Heart left ventricle (tissue), 16 donors: ENCODE data around the gene ARID2. TPM values are rescaled to one million over a fixed set of nuclear protein-coding genes. Genes with fewer than 3 reads are reported as not detected.

Source experiments
- ATAC-seq, 4 donors: fragments of 200-7000 bp; cut with Tn5 transposase; one replicate each; pipeline ENCODE4 v1.9.1; 2020 to 2022; ENCODE audit warnings: moderate library complexity in 4 of 4, mild to moderate bottlenecking in 3 of 4, moderate number of reproducible peaks in 1 of 4
- DNase-seq, 5 donors: peaks; one replicate each; pipeline ENCODE4 v3.0.0-alpha.2; 2020
- H3K27ac ChIP-seq, 12 donors: fragments of 200-600 bp; sonication (generic) in 4 of 12; one replicate each; pipeline versions ENCODE4 v1.5.0 to v1.8.0; 2016 to 2022; ENCODE audit warnings: mild to moderate bottlenecking in 2 of 12
- H3K27me3 ChIP-seq, 9 donors: fragments of 200-600 bp; sonication (generic) in 2 of 9; one replicate each; pipeline versions ENCODE4 v1.5.1 to v1.8.0; 2016 to 2022; ENCODE audit warnings: mild to moderate bottlenecking in 3 of 9
- H3K36me3 ChIP-seq, 9 donors: fragments of 200-600 bp; sonication (generic) in 2 of 9; one replicate each; pipeline versions ENCODE4 v1.5.0 to v1.8.0; 2018 to 2022; ENCODE audit warnings: mild to moderate bottlenecking in 2 of 9
- H3K4me1 ChIP-seq, 12 donors: fragments of 200-600 bp; sonication (generic) in 4 of 12; one replicate each; pipeline versions ENCODE4 v1.5.0 to v1.8.0; 2016 to 2022; ENCODE audit warnings: mild to moderate bottlenecking in 3 of 12
- H3K4me3 ChIP-seq, 12 donors: fragments of 200-600 bp; sonication (generic) in 4 of 12; one replicate each; pipeline versions ENCODE4 v1.5.0 to v1.8.0; 2017 to 2022; ENCODE audit warnings: mild to moderate bottlenecking in 9 of 12, moderate library complexity in 4 of 12
- H3K9me3 ChIP-seq, 12 donors: fragments of 200-600 bp; sonication (generic) in 4 of 12; one replicate each; pipeline versions ENCODE4 v1.5.0 to v1.8.0; 2016 to 2022; ENCODE audit warnings: mild to moderate bottlenecking in 1 of 12
- POLR2A ChIP-seq, 2 donors: fragments of 450-650 bp; IDR thresholded peaks; one replicate each; pipeline ENCODE4 v1.6.1; 2017; ENCODE audit warnings: antibody characterized with exemption in 2 of 2, mild to moderate bottlenecking in 2 of 2, moderate library complexity in 2 of 2
- WGBS, 4 donors: extraction: QIAGEN DNeasy Blood & Tissue Kit in 2 of 4; methylation state at CpG; one replicate each; pipeline versions ENCODE4 v1.1.5 to v1.1.7; 2013 to 2018; 5-methylcytosine and 5-hydroxymethylcytosine counted together
- intact Hi-C, 10 donors: fragments of 100-400 bp; cut with DNase I; formaldehyde crosslinking; loops; one replicate each; pipeline versions ENCODE4 v1.11.1 to v1.14.2; 2022
- polyA plus RNA-seq, 2 donors: library from polyadenylated mRNA; stranded (reverse); fragments of 200-250 nt; gene quantifications; one replicate each; pipeline ENCODE4 v1.2.3, GENCODE V29; 2013
- total RNA-seq, 9 donors: library from RNA; depleted of rRNA in 2 of 9; stranded (reverse); fragments of >200 nt in 2 of 9; fragmentation: NEBNext Ultra II Directional in 3 of 9; extraction: Animal tissue kit (Norgen Biotek cat#: 25700) in 3 of 9; gene quantifications; one replicate each; pipeline versions ENCODE4 v1.1.0 to v1.2.4, GENCODE V29; 2016 to 2023
- TF ChIP-seq, protein P1 (sequence below), 12 donors: fragments of 200-600 bp; sonication (generic) in 4 of 12; IDR thresholded peaks; one replicate each; pipeline versions ENCODE4 v1.5.0 to v1.8.0; 2018 to 2022; ENCODE audit warnings: antibody characterized with exemption in 12 of 12, mild to moderate bottlenecking in 5 of 12
- donor health status: ischemic (EF 13 %, LVEDD 7.1; RV severe dilation, severe dysfunction).
- donor health status: healthy with polysubstance abuse.
- donor health status: DM: no; HTN: yes; CAD: no.
- donor health status: DM: no; HTN: no; CAD: no.
- donor health status: ischemic (EF 25% LVEDD 6.9; RV normal size, moderate dysfunction).
- donor health status: ischemic (EF 25% LVEDD 5.7; RV mildly dilated, moderate dysfunction).
- donor health status: healthy.
- donor health status: DM: yes; HTN: yes; CAD: no.
- donor health status: ischemic (EF 35%, LVEDD 5.7; RV mildly dilated, moderate dysfunction).
- donor health status: nonischemic (EF 11% LVEDD 7.7; RV severe dilation, severe dysfunction).
- donor health status: DM: yes; HTN: yes; CAD: no.
- donor health status: PGD.
- donor health status: ischemic (EF 29% LVEDD 5.4; RV normal size, mild dysfunction).
- donor health status: nonischemic (EF 23%, LVEDD 6.1; RV moderate dilation, normal function).

ARID2 gene
- total and polyA plus RNA-seq, 11 donors = 5.6 to 22.6 (median 18.4) TPM

DNA sequence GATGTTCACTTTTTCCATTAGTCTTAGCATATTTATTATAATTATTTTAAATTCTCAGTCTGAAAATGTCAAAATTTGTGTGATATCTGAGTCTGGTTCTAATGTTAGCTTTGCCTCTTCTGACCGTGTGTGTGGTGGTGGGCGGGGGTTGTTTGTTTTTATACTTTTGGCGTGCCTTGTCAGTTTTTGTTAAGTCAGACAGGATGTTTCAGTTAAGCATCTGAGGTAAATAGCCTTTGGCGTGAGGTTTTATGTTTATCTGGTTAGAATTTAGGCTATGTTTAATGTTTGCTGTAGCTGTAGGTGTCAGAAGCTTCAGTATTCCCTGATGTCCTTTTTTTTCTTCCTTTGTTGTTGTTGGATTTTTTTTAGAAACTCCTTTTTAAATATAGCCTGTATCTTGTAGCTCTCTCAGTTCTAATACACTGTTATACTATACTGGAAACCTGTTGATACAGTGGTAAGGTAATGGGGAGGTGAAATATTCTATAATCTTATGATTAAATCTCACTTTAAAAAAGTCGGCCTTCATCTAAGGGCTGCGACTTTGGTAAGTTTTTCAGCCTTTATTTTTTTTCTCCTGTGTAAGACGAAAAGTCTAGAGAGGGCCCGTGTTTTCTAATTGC lies 149.2 kb downstream of the ARID2 start:
- intact Hi-C loops = no loop called here
- peaks cover 0 to 40% (median 18%) of the 10 kb centered on the region in 9 donors for H3K36me3 ChIP-seq
- no peaks in the 10 kb centered on the region for H3K27me3 ChIP-seq
- peaks cover 0 to 33% (median 19%) of the 10 kb centered on the region in 12 donors for H3K4me1 ChIP-seq
- H3K9me3 ChIP-seq = peaks cover 0 to 11% (median 0%) of the 10 kb centered on the region in 12 donors
- DNase-seq (no peak), ATAC-seq (no peak)
- no peak for TF ChIP-seq POLR2A (IDR thresholded peaks at IDR 0.05)
- TF ChIP-seq, protein P1, sequence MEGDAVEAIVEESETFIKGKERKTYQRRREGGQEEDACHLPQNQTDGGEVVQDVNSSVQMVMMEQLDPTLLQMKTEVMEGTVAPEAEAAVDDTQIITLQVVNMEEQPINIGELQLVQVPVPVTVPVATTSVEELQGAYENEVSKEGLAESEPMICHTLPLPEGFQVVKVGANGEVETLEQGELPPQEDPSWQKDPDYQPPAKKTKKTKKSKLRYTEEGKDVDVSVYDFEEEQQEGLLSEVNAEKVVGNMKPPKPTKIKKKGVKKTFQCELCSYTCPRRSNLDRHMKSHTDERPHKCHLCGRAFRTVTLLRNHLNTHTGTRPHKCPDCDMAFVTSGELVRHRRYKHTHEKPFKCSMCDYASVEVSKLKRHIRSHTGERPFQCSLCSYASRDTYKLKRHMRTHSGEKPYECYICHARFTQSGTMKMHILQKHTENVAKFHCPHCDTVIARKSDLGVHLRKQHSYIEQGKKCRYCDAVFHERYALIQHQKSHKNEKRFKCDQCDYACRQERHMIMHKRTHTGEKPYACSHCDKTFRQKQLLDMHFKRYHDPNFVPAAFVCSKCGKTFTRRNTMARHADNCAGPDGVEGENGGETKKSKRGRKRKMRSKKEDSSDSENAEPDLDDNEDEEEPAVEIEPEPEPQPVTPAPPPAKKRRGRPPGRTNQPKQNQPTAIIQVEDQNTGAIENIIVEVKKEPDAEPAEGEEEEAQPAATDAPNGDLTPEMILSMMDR (IDR thresholded peaks at IDR 0.05) = no peak
- peak overlapping the region in 9 of 12 donors; percentile 1 to 33 (median 22) for H3K27ac ChIP-seq
- 30 to 39% (median 35%) methylated on average over 8 of the region's 8 CpGs for WGBS, 4 donors
- no peak overlapping the region for H3K4me3 ChIP-seq

- Histone ChIP-seq H3K27ac (peak overlapping the region in 6 of 12 donors; percentile 15 to 33 (median 23)), H3K4me3 (no peak overlapping the region), H3K36me3 (peaks cover 0 to 33% (median 11%) of the 10 kb centered on the region in 9 donors), H3K4me1 (peaks cover 0 to 33% (median 19%) of the 10 kb centered on the region in 12 donors), H3K9me3 (peaks cover 0 to 11% (median 0%) of the 10 kb centered on the region in 12 donors), H3K27me3 (no peaks in the 10 kb centered on the region)
- no peak for TF ChIP-seq POLR2A (IDR thresholded peaks at IDR 0.05)
- TF ChIP-seq, protein P1 (IDR thresholded peaks at IDR 0.05) = no peak
- intact Hi-C loops = no loop called here
- 78 to 85% (median 83%) methylated on average over 2 of the region's 2 CpGs for WGBS, 4 donors
- DNase-seq = no peak
- no peak for ATAC-seq
These were observed 149.9 kb downstream of the ARID2 start for GRCh38 chr12:45879363-45879895.

- Histone ChIP-seq H3K4me3 (no peak overlapping the region), H3K9me3 (peaks cover 0 to 9% (median 0%) of the 10 kb centered on the region in 12 donors), H3K27me3 (no peaks in the 10 kb centered on the region), H3K36me3 (peaks cover 0 to 28% (median 6%) of the 10 kb centered on the region in 9 donors), H3K4me1 (peaks cover 0 to 33% (median 19%) of the 10 kb centered on the region in 12 donors), H3K27ac (no peak overlapping the region)
- intact Hi-C loops = no loop called here
- no peak for ATAC-seq
- TF ChIP-seq, protein P1 (IDR thresholded peaks at IDR 0.05) = no peak
- no peak for TF ChIP-seq POLR2A (IDR thresholded peaks at IDR 0.05)
- no peak for DNase-seq
- 58 to 69% (median 62%) methylated on average over 2 of the region's 2 CpGs for WGBS, 4 donors
These were observed 151.0 kb downstream of the ARID2 start for GRCh38 chr12:45880533-45880932.

DNA sequence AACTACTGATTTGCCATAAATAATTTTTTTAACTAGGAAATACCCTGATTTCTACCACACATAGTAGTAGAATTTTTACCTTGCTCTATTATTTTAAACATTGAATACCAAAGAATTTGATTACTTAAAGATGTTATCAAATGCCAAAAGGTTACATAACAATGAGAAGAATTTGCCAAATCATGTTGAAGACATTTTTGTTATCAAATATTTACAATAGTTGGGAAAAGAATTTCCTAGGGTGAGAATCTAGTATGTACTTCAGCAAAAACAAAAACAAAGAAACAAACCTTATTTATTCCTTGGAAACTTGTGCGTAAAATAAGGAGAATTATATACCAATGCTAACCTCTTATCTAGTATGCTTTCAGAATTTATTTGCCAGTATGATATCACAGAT lies 153.7 kb downstream of the ARID2 start:
- DNase-seq (no peak), ATAC-seq (no peak)
- H3K27me3 ChIP-seq = no peaks in the 10 kb centered on the region
- intact Hi-C loops = no loop called here
- no peak overlapping the region for H3K4me3 ChIP-seq
- no peak for TF ChIP-seq POLR2A (IDR thresholded peaks at IDR 0.05)
- TF ChIP-seq, protein P1 (IDR thresholded peaks at IDR 0.05) = no peak
- peaks cover 0 to 21% (median 8%) of the 10 kb centered on the region in 9 donors for H3K36me3 ChIP-seq
- H3K9me3 ChIP-seq = peaks cover 0 to 12% (median 0%) of the 10 kb centered on the region in 12 donors
- 97 to 100% (median 100%) methylated on average over 1 of the region's 1 CpG for WGBS, 4 donors
- peaks cover 0 to 27% (median 18%) of the 10 kb centered on the region in 12 donors for H3K4me1 ChIP-seq
- H3K27ac ChIP-seq = no peak overlapping the region
